A673 (cell line): Measurements from ENCODE around the gene RPTOR. TPM values are rescaled to one million over a fixed set of nuclear protein-coding genes. Genes with fewer than 3 reads are reported as not detected.
"Not testable (repeated sequence)": the region's sequence is repeated elsewhere in the genome, so short reads cannot be mapped to it uniquely, and the experiment has no call there.

Experiments used
- BruUV-seq: library from RNA; stranded (reverse); fragments of 400-500 nt; replicated peaks from 2 replicates; lab custom pipeline; 2021; lab: Mats Ljungman, UMichigan
- CTCF ChIA-PET: fragments of 300-600 bp; sonication (Branson Sonifier 250); formaldehyde crosslinking; loops from one replicate; lab custom pipeline; 2022; ENCODE audit warnings: antibody characterized with exemption; lab: Charles Lee
- POLR2A ChIA-PET: fragments of 300-600 bp; sonication (Branson Sonifier 250); formaldehyde crosslinking; loops from one replicate; lab custom pipeline; 2022; ENCODE audit warnings: antibody characterized with exemption; ENCODE audit not compliant: low non-redundant PET; lab: Charles Lee
- DNase-seq: peaks from one replicate; pipeline ENCODE4 v3.0.0-alpha.2; 2015; ENCODE audit warnings: low spot score
- H3K27ac ChIP-seq: fragments of 200-600 bp; sonication (generic); 2 replicates; pipeline ENCODE4 v1.5.1; 2016; ENCODE audit warnings: mixed run types, low read depth, mild to moderate bottlenecking, mixed read lengths, antibody characterized with exemption, low read length; ENCODE audit not compliant: poor library complexity, severe bottlenecking
- H3K27me3 ChIP-seq: fragments of 200-600 bp; sonication (generic); replicated peaks from 2 replicates; pipeline ENCODE4 v1.6.1; 2017; ENCODE audit warnings: mixed run types, low read depth, mild to moderate bottlenecking, mixed read lengths, antibody characterized with exemption, low read length; ENCODE audit not compliant: insufficient read depth, poor library complexity
- H3K36me3 ChIP-seq: fragments of 200-600 bp; sonication (generic); 2 replicates; pipeline ENCODE4 v1.6.1; 2016; ENCODE audit warnings: mixed run types, mild to moderate bottlenecking, mixed read lengths, antibody characterized with exemption, low read length; ENCODE audit not compliant: insufficient read depth, poor library complexity, severe bottlenecking
- H3K4me1 ChIP-seq: fragments of 200-600 bp; sonication (generic); 2 replicates; pipeline ENCODE4 v1.6.1; 2017; ENCODE audit warnings: mixed run types, mild to moderate bottlenecking, mixed read lengths, antibody characterized with exemption, low read length; ENCODE audit not compliant: insufficient read depth, poor library complexity, severe bottlenecking
- H3K4me3 ChIP-seq: fragments of 200-600 bp; sonication (generic); 2 replicates; pipeline ENCODE4 v1.5.1; 2016; ENCODE audit warnings: low read depth, mixed run types, mild to moderate bottlenecking, mixed read lengths, low read length; ENCODE audit not compliant: poor library complexity, severe bottlenecking
- H3K9me3 ChIP-seq: fragments of 200-600 bp; sonication (generic); 2 replicates; pipeline ENCODE4 v1.6.1; 2016; ENCODE audit warnings: mixed run types, low read depth, mild to moderate bottlenecking, mixed read lengths, antibody characterized with exemption, low read length; ENCODE audit not compliant: poor library complexity, severe bottlenecking
- CTCF ChIP-seq: fragments of 300-800, 200-600 bp; sonication (generic); conservative IDR thresholded peaks from 2 replicates; pipeline ENCODE4 v1.5.1; 2017; ENCODE audit warnings: low read depth, mild to moderate bottlenecking, antibody characterized with exemption, low read length, moderate library complexity, mixed read lengths
- EZH2 ChIP-seq: fragments of 200-600 bp; sonication (generic); IDR thresholded peaks from 2 replicates; pipeline ENCODE4 v1.6.1; 2017; ENCODE audit warnings: borderline replicate concordance, low read depth, mild to moderate bottlenecking, mixed read lengths, antibody characterized with exemption, low read length; ENCODE audit not compliant: poor library complexity, severe bottlenecking
- intact Hi-C: fragments of 100-400 bp; cut with micrococcal nuclease; formaldehyde crosslinking; loops from one replicate; pipeline ENCODE4 v1.10.0; 2022; ENCODE audit not compliant: unreplicated experiment
- total RNA-seq: library from RNA; stranded (reverse); gene quantifications from 2 replicates; pipeline ENCODE4 v1.2.3, GENCODE V29; 2021

Gene RPTOR
- total RNA-seq, 1 experiment from 2014 or later: 55.2 TPM

- TF ChIP-seq EZH2: no peak
- TF ChIP-seq CTCF: no peak
- Histone ChIP-seq H3K9me3 (no peaks in the 10 kb centered on the region), H3K4me1 (no peaks in the 10 kb centered on the region), H3K4me3 (no peak overlapping the region), H3K36me3 (no peaks in the 10 kb centered on the region), H3K27ac (no peak overlapping the region), H3K27me3 (no peaks in the 10 kb centered on the region)
- ChIA-PET CTCF (no interaction called here), POLR2A (no interaction called here)
- intact Hi-C loops: no loop called here
- no peak for DNase-seq
- no TSS peak for BruUV-seq
Observed at GRCh38 chr17:80813318-80813717, 268.7 kb downstream of the RPTOR start.

GRCh38 chr17:80814491-80814890 lies 269.9 kb downstream of the RPTOR start:
- no peak for TF ChIP-seq CTCF
- TF ChIP-seq EZH2: no peak
- no TSS peak for BruUV-seq
- ChIA-PET POLR2A (no interaction called here), CTCF (no interaction called here)
- Histone ChIP-seq H3K27ac (no peak overlapping the region), H3K36me3 (no peaks in the 10 kb centered on the region), H3K4me1 (no peaks in the 10 kb centered on the region), H3K4me3 (no peak overlapping the region), H3K27me3 (no peaks in the 10 kb centered on the region), H3K9me3 (no peaks in the 10 kb centered on the region)
- intact Hi-C loops: no loop called here
- no peak for DNase-seq

GRCh38 chr17:80815151-80815681 lies 270.6 kb downstream of the RPTOR start:
- Histone ChIP-seq H3K27ac (no peak overlapping the region), H3K4me3 (no peak overlapping the region), H3K4me1 (no peaks in the 10 kb centered on the region), H3K9me3 (no peaks in the 10 kb centered on the region), H3K36me3 (no peaks in the 10 kb centered on the region), H3K27me3 (no peaks in the 10 kb centered on the region)
- ChIA-PET POLR2A (no interaction called here), CTCF (no interaction called here)
- DNase-seq: no peak
- TF ChIP-seq CTCF (no peak), EZH2 (no peak)
- no TSS peak for BruUV-seq
- intact Hi-C loops: no loop called here

GRCh38 chr17:80815718-80816117 lies 271.1 kb downstream of the RPTOR start:
- H3K36me3 ChIP-seq, H3K27ac ChIP-seq, POLR2A ChIA-PET, H3K4me1 ChIP-seq, intact Hi-C loops, H3K27me3 ChIP-seq, CTCF ChIA-PET, DNase-seq, H3K4me3 ChIP-seq, H3K9me3 ChIP-seq, BruUV-seq: not testable (repeated sequence)
